ENCODE results near the gene CCDC71.

Gene CCDC71

GRCh38 chr3:49181351-49181750, 15.2 kb upstream of the CCDC71 start (continued):
- TF ChIP-seq MZF1 (tag by site-specific recombination; IDR thresholded peaks at IDR 0.05; ENCODE audit: borderline replicate concordance) = no peak
- no peak for TF ChIP-seq ZNF362 (tag by site-specific recombination; IDR thresholded peaks at IDR 0.05)

- no peak overlapping the region for H3K4me3 ChIP-seq (ENCODE audit: low read depth, low read length)
- H3K4me1 ChIP-seq (ENCODE audit: control insufficient read depth, insufficient read depth, low read length) = no peaks in the 10 kb centered on the region
- CTCF ChIA-PET = interaction anchor here (1.4 kb wide), 1 partner anchor 9 kb away, joined by 5 read pairs; the partner anchor contains the start of gene KLHDC8B
- H3K27ac ChIP-seq (ENCODE audit: extremely low read depth, low read depth, low read length) = no peak overlapping the region
- peaks cover 0 to 15% of the 10 kb centered on the region in 2 experiments; a peak in 1 of 3 replicates for H3K36me3 ChIP-seq (ENCODE audit: control insufficient read depth in 2 of 2, insufficient read depth in 1 of 2, low read length in 2 of 2)
- TF ChIP-seq ZFP3 (tag by site-specific recombination; IDR thresholded peaks at IDR 0.05; ENCODE audit: low read depth) (no peak), ZNF350 (tag by site-specific recombination; IDR thresholded peaks at IDR 0.05) (no peak)
- POLR2A ChIA-PET = interaction anchor here (0.6 to 1.8 kb wide), 2 partner anchors 9 to 1389 kb away, joined by 4 to 7 read pairs; partner anchors contain the start of genes HEMK1 and KLHDC8B
- H3K9me3 ChIP-seq (ENCODE audit: control insufficient read depth, insufficient read depth, low read depth, low read length) = no peaks in the 10 kb centered on the region
Measured at GRCh38 chr3:49180116-49180515, 14.0 kb upstream of the CCDC71 start.

GRCh38 chr3:49177073-49177472, 10.9 kb upstream of the CCDC71 start:
- H3K4me3 ChIP-seq (ENCODE audit: low read depth, low read length) = no peak overlapping the region
- no peak for TF ChIP-seq ZNF354C (tag by site-specific recombination; IDR thresholded peaks at IDR 0.05; ENCODE audit: borderline replicate concordance, low read depth)
- TF ChIP-seq KLF9 (tag by site-specific recombination; IDR thresholded peaks at IDR 0.05; ENCODE audit: low read depth) = no peak
- no peak for TF ChIP-seq ZEB2 (tag by site-specific recombination; IDR thresholded peaks at IDR 0.05)
- no peak for TF ChIP-seq HOXD13 (CRISPR knock-in tag; IDR thresholded peaks at IDR 0.05; ENCODE audit: borderline replicate concordance)
- no peak for TF ChIP-seq ZNF311 (tag by site-specific recombination; IDR thresholded peaks at IDR 0.05; ENCODE audit: borderline replicate concordance)
- no peak for TF ChIP-seq INSM2 (tag by site-specific recombination; IDR thresholded peaks at IDR 0.05)
- TF ChIP-seq ZNF571 (tag by site-specific recombination; IDR thresholded peaks at IDR 0.05) = no peak
- TF ChIP-seq HOXC10 (CRISPR knock-in tag; IDR thresholded peaks at IDR 0.05) = no peak
- no peak for TF ChIP-seq ZNF785 (tag by site-specific recombination; IDR thresholded peaks at IDR 0.05)
- TF ChIP-seq ZNF660 (tag by site-specific recombination; IDR thresholded peaks at IDR 0.05) = no peak
- TF ChIP-seq MYNN (tag by site-specific recombination; IDR thresholded peaks at IDR 0.05; ENCODE audit: borderline replicate concordance) = no peak
- TF ChIP-seq PBX3 (CRISPR knock-in tag; IDR thresholded peaks at IDR 0.05) = no peak
- no peak for TF ChIP-seq RBAK (tag by site-specific recombination; IDR thresholded peaks at IDR 0.05)
- no peak for TF ChIP-seq ZNF138 (tag by site-specific recombination; IDR thresholded peaks at IDR 0.05; ENCODE audit: borderline replicate concordance)
- no peak for TF ChIP-seq OVOL3 (tag by site-specific recombination; IDR thresholded peaks at IDR 0.05)
- no peak for TF ChIP-seq ZBTB10 (tag by site-specific recombination; IDR thresholded peaks at IDR 0.05)
- no peak for TF ChIP-seq ZNF146 (tag by site-specific recombination; IDR thresholded peaks at IDR 0.05)
- H3K4me1 ChIP-seq (ENCODE audit: control insufficient read depth, insufficient read depth, low read length) = peaks cover 7% of the 10 kb centered on the region
- CTCF ChIA-PET = no interaction called here
- H3K27ac ChIP-seq (ENCODE audit: extremely low read depth, low read depth, low read length) = no peak overlapping the region
- POLR2A ChIA-PET = no interaction called here
- no peaks in the 10 kb centered on the region for H3K9me3 ChIP-seq (ENCODE audit: control insufficient read depth, insufficient read depth, low read depth, low read length)
- peaks cover 0 to 31% of the 10 kb centered on the region in 2 experiments; a peak in 1 of 3 replicates for H3K36me3 ChIP-seq (ENCODE audit: control insufficient read depth in 2 of 2, insufficient read depth in 1 of 2, low read length in 2 of 2)

Data from HEK293 (cell line).